Measurements from ENCODE around the gene GLG1.

Gene GLG1

GRCh38 chr16:74608381-74608780, 1.5 kb upstream of the GLG1 start:
- DNase-seq = no peak

GRCh38 chr16:74607962-74608356, 1.0 kb upstream of the GLG1 start:
- no peak for DNase-seq

- DNase-seq = no peak
Measured at GRCh38 chr16:74607310-74607961, 522 bp upstream of the GLG1 start.

GRCh38 chr16:74605746-74606520, 981 bp downstream of the GLG1 start:
- DNase-seq = no peak

GRCh38 chr16:74605332-74605731, 1.6 kb downstream of the GLG1 start:
- DNase-seq = no peak

GRCh38 chr16:74603848-74604247, 3.1 kb downstream of the GLG1 start:
- DNase-seq = no peak

GRCh38 chr16:74601126-74601871, 5.6 kb downstream of the GLG1 start:
- peak; percentile 49 for DNase-seq

- DNase-seq = no peak
Measured at GRCh38 chr16:74596586-74596985, 10.3 kb downstream of the GLG1 start.

- no peak for DNase-seq
Measured at GRCh38 chr16:74592847-74593246, 14.1 kb downstream of the GLG1 start.

- DNase-seq = no peak
Measured at GRCh38 chr16:74591876-74592650, 14.9 kb downstream of the GLG1 start.

- DNase-seq = no peak
Measured at GRCh38 chr16:74586948-74587347, 20.0 kb downstream of the GLG1 start.

GRCh38 chr16:74585846-74586443, 21.0 kb downstream of the GLG1 start:
- DNase-seq = no peak

- DNase-seq = no peak
Measured at GRCh38 chr16:74583926-74584666, 22.8 kb downstream of the GLG1 start.

GRCh38 chr16:74582970-74583369, 23.9 kb downstream of the GLG1 start:
- DNase-seq = no peak

- no peak for DNase-seq
Measured at GRCh38 chr16:74580833-74581232, 26.1 kb downstream of the GLG1 start.

- no peak for DNase-seq
Measured at GRCh38 chr16:74578838-74579237, 28.1 kb downstream of the GLG1 start.

GRCh38 chr16:74578433-74578832, 28.5 kb downstream of the GLG1 start:
- no peak for DNase-seq

- DNase-seq = no peak
Measured at GRCh38 chr16:74577882-74578366, 29.0 kb downstream of the GLG1 start.

- DNase-seq = no peak
Measured at GRCh38 chr16:74575807-74576643, 30.9 kb downstream of the GLG1 start.

- no peak for DNase-seq
Measured at GRCh38 chr16:74575175-74575806, 31.6 kb downstream of the GLG1 start.
